HepG2 (cell line): ENCODE data around the gene CES3. TPM values are rescaled to one million over a fixed set of nuclear protein-coding genes. Genes with fewer than 3 reads are reported as not detected.

Source experiments
- ARID2 ChIP-seq: sonication (generic); formaldehyde crosslinking; IDR thresholded peaks from 2 replicates; pipeline ENCODE4 v1.8.1; 2022; ENCODE audit warnings: mild to moderate bottlenecking, missing genetic modification reagents, borderline replicate concordance
- CBX5 ChIP-seq: sonication (generic); formaldehyde crosslinking; IDR thresholded peaks from 2 replicates; pipeline ENCODE4 v1.4.0; 2020; ENCODE audit warnings: missing genetic modification reagents, borderline replicate concordance
- FOXJ3 ChIP-seq: sonication (generic); formaldehyde crosslinking; IDR thresholded peaks from 2 replicates; pipeline ENCODE4 v1.4.0; 2020; ENCODE audit warnings: missing genetic modification reagents, mild to moderate bottlenecking, borderline replicate concordance
- HNF1B ChIP-seq: sonication (generic); formaldehyde crosslinking; IDR thresholded peaks from 2 replicates; pipeline ENCODE4 v1.5.1; 2020; ENCODE audit warnings: mild to moderate bottlenecking, moderate library complexity, missing genetic modification reagents
- HOXA3 ChIP-seq: sonication (generic); formaldehyde crosslinking; IDR thresholded peaks from 2 replicates; pipeline ENCODE4 v1.5.0; 2020; ENCODE audit warnings: missing genetic modification reagents
- IRX3 ChIP-seq: sonication (generic); formaldehyde crosslinking; IDR thresholded peaks from 2 replicates; pipeline ENCODE4 v1.8.1; 2023; ENCODE audit warnings: mild to moderate bottlenecking, low read depth, missing genetic modification reagents, borderline replicate concordance
- MAZ ChIP-seq, 2 experiments: sonication (generic) in 1 of 2; formaldehyde crosslinking in 1 of 2; IDR thresholded peaks; 2 replicates each; pipeline versions ENCODE4 v1.5.0 to v1.6.1; 2012 to 2020; ENCODE audit warnings: low read depth in 2 of 2, mild to moderate bottlenecking in 2 of 2, borderline replicate concordance in 1 of 2, improper control_type of control experiment in 1 of 2, low read length in 1 of 2, missing genetic modification reagents in 1 of 2, moderate library complexity in 1 of 2
- RXRB ChIP-seq: IDR thresholded peaks from 2 replicates; pipeline ENCODE4 v1.6.1; 2016; ENCODE audit warnings: borderline replicate concordance, missing genetic modification reagents, missing compliant biosample characterization
- SMARCC2 ChIP-seq: fragments of 450-650 bp; IDR thresholded peaks from 2 replicates; pipeline ENCODE4 v1.6.1; 2017; ENCODE audit warnings: antibody characterized with exemption, mild to moderate bottlenecking
- SOX6 ChIP-seq, 2 experiments: fragments of 450-650 bp in 1 of 2; sonication (generic) in 1 of 2; formaldehyde crosslinking in 1 of 2; IDR thresholded peaks; 2 replicates each; pipeline versions ENCODE4 v1.4.0 to v1.6.1; 2017 to 2020; ENCODE audit warnings: antibody characterized with exemption in 1 of 2, mild to moderate bottlenecking in 1 of 2, missing genetic modification reagents in 1 of 2
- ZBTB26 ChIP-seq: IDR thresholded peaks from 2 replicates; pipeline ENCODE4 v1.6.1; 2016; ENCODE audit warnings: missing compliant biosample characterization, missing genetic modification reagents, borderline replicate concordance
- ZNF274 ChIP-seq: sonication (generic); formaldehyde crosslinking; IDR thresholded peaks from 2 replicates; pipeline ENCODE4 v1.5.1; 2020; ENCODE audit warnings: mild to moderate bottlenecking, missing genetic modification reagents
- ZNF431 ChIP-seq: sonication (generic); formaldehyde crosslinking; IDR thresholded peaks from 2 replicates; pipeline ENCODE4 v1.9.0; 2022; ENCODE audit warnings: missing genetic modification reagents, low read depth, mild to moderate bottlenecking, borderline replicate concordance
- ZNF607 ChIP-seq: sonication (generic); formaldehyde crosslinking; IDR thresholded peaks from 2 replicates; pipeline ENCODE4 v1.5.1; 2020; ENCODE audit warnings: missing genetic modification reagents, mild to moderate bottlenecking, borderline replicate concordance
- ZNF710 ChIP-seq: sonication (generic); formaldehyde crosslinking; IDR thresholded peaks from 2 replicates; pipeline ENCODE4 v1.5.0; 2020; ENCODE audit warnings: mild to moderate bottlenecking, missing genetic modification reagents, borderline replicate concordance
- ZNF75D ChIP-seq: sonication (generic); formaldehyde crosslinking; IDR thresholded peaks from 2 replicates; pipeline ENCODE4 v1.8.1; 2023; ENCODE audit warnings: missing genetic modification reagents, mild to moderate bottlenecking, borderline replicate concordance
- ZNF781 ChIP-seq: sonication (generic); formaldehyde crosslinking; IDR thresholded peaks from 2 replicates; pipeline ENCODE4 v1.5.1; 2020; ENCODE audit warnings: borderline replicate concordance, mild to moderate bottlenecking, missing genetic modification reagents; ENCODE audit errors: not compliant biosample characterization
- polyA plus RNA-seq, 8 experiments: library from polyadenylated mRNA; depleted of rRNA in 3 of 8; stranded (reverse) in 7 of 8; unstranded in 1 of 8; fragments of >200 nt; fragmentation: Illumina TruSeq in 4 of 8; extraction: Trizol in 4 of 8; gene quantifications; 2 replicates each; pipeline versions ENCODE4 v1.2.1 to v1.2.3, GENCODE V29; 2011 to 2016; ENCODE audit warnings: low read depth in 4 of 8, missing spikeins in 1 of 8, mixed read lengths in 1 of 8; ENCODE audit not compliant: insufficient read depth in 1 of 8
- total RNA-seq, 5 experiments: library from RNA; depleted of rRNA; stranded (reverse); fragments of >200 nt; fragmentation: Illumina TruSeq; extraction: Trizol; gene quantifications; 2 replicates each; pipeline ENCODE4 v1.2.3, GENCODE V29; 2016; ENCODE audit warnings: low read depth in 1 of 5
- TF ChIP-seq, protein P1 (sequence below): sonication (generic); formaldehyde crosslinking; IDR thresholded peaks from 2 replicates; pipeline ENCODE4 v1.9.0; 2021; ENCODE audit warnings: missing genetic modification reagents, mild to moderate bottlenecking, borderline replicate concordance
- TF ChIP-seq, protein P2 (sequence below): sonication (generic); formaldehyde crosslinking; conservative IDR thresholded peaks from 2 replicates; pipeline ENCODE4 v1.8.0; 2022; ENCODE audit warnings: low read depth, missing genetic modification reagents

Gene CES3
- total and polyA plus RNA-seq, 2 of the 13 experiments (the other 11 are each of a cell fraction or from before 2014, with no cell fraction given) = 6.6 to 17.4 TPM

- no peak for TF ChIP-seq ZNF710 (CRISPR knock-in tag)
- TF ChIP-seq ZNF75D (CRISPR knock-in tag) = no peak
- peak; percentile 79 for TF ChIP-seq HNF1B (CRISPR knock-in tag)
- TF ChIP-seq CBX5 (CRISPR knock-in tag) = peak; percentile 79
- peak; percentile 58; the same call in 1 of the 2 replicates for TF ChIP-seq ZNF431 (CRISPR knock-in tag)
- TF ChIP-seq RXRB (CRISPR knock-in tag) = peak; percentile 66; the same call in 1 of the 2 replicates
- peak; percentile 87 for TF ChIP-seq ZNF781 (CRISPR knock-in tag)
- TF ChIP-seq ZNF607 (CRISPR knock-in tag) = no peak
- TF ChIP-seq SOX6 (IDR thresholded peaks at IDR 0.05) = no peak
- peak; percentile 70 for TF ChIP-seq SOX6 (CRISPR knock-in tag; IDR thresholded peaks at IDR 0.05)
- TF ChIP-seq MAZ (IDR thresholded peaks at IDR 0.05; ENCODE audit: borderline replicate concordance, low read depth, low read length) = no peak
- TF ChIP-seq MAZ (CRISPR knock-in tag; IDR thresholded peaks at IDR 0.05; ENCODE audit: low read depth) = peak; percentile 77
- peak; percentile 47; the same call in 1 of the 2 replicates for TF ChIP-seq ZBTB26 (CRISPR knock-in tag)
- peak; percentile 79; the same call in 1 of the 2 replicates for TF ChIP-seq HOXA3
- no peak for TF ChIP-seq ARID2 (CRISPR knock-in tag)
- no peak for TF ChIP-seq IRX3 (CRISPR knock-in tag)
- TF ChIP-seq FOXJ3 (CRISPR knock-in tag) = no peak
- TF ChIP-seq, protein P1, sequence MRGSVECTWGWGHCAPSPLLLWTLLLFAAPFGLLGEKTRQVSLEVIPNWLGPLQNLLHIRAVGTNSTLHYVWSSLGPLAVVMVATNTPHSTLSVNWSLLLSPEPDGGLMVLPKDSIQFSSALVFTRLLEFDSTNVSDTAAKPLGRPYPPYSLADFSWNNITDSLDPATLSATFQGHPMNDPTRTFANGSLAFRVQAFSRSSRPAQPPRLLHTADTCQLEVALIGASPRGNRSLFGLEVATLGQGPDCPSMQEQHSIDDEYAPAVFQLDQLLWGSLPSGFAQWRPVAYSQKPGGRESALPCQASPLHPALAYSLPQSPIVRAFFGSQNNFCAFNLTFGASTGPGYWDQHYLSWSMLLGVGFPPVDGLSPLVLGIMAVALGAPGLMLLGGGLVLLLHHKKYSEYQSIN = no peak
- TF ChIP-seq SMARCC2 = no peak
- 0 out of 2 replicates have a peak, but pooled peaks have one; percentile 66 for TF ChIP-seq ZNF274 (CRISPR knock-in tag)
- TF ChIP-seq, protein P2, sequence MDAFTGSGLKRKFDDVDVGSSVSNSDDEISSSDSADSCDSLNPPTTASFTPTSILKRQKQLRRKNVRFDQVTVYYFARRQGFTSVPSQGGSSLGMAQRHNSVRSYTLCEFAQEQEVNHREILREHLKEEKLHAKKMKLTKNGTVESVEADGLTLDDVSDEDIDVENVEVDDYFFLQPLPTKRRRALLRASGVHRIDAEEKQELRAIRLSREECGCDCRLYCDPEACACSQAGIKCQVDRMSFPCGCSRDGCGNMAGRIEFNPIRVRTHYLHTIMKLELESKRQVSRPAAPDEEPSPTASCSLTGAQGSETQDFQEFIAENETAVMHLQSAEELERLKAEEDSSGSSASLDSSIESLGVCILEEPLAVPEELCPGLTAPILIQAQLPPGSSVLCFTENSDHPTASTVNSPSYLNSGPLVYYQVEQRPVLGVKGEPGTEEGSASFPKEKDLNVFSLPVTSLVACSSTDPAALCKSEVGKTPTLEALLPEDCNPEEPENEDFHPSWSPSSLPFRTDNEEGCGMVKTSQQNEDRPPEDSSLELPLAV (CRISPR knock-in tag) = no peak
Observed at GRCh38 chr16:67017810-67018488, 56.9 kb downstream of the CES3 start (continued).
